ENCODE results near the gene FARP2.

DNA sequence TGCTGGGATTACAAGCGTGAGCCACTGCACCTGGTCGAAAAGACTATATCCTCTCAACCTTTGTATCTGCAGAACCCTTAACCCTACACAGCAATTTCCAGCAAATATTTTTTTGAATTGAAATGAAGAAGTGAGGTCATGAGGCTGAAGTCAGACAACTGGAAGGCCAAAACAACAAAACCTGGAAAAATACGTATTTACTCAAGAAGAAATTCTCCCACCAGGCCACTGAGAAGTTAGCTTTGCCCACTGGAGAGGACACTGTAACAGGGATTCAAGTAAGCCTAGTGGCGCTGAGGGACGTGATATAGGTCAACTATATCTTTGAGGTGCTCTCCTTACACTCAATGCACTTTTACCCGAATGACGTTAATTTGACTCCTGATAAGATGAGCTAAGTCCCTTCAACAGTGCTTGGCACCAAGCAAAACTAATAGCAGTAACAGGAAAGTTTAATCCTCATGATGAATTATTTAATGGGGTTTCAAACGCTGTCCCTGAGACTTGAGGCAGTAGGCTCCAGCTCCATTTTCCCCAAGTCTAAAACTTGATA, 42.5 kb upstream of the FARP2 start:
- TF ChIP-seq, protein P1, sequence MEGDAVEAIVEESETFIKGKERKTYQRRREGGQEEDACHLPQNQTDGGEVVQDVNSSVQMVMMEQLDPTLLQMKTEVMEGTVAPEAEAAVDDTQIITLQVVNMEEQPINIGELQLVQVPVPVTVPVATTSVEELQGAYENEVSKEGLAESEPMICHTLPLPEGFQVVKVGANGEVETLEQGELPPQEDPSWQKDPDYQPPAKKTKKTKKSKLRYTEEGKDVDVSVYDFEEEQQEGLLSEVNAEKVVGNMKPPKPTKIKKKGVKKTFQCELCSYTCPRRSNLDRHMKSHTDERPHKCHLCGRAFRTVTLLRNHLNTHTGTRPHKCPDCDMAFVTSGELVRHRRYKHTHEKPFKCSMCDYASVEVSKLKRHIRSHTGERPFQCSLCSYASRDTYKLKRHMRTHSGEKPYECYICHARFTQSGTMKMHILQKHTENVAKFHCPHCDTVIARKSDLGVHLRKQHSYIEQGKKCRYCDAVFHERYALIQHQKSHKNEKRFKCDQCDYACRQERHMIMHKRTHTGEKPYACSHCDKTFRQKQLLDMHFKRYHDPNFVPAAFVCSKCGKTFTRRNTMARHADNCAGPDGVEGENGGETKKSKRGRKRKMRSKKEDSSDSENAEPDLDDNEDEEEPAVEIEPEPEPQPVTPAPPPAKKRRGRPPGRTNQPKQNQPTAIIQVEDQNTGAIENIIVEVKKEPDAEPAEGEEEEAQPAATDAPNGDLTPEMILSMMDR (IDR thresholded peaks at IDR 0.05): no peak
- TF ChIP-seq POLR2A (IDR thresholded peaks at IDR 0.05): no peak

Data from body of pancreas (tissue), 4 donors.